IgD-negative memory B cell (primary cell): Measurements from ENCODE around the gene ADRA2B. TPM values are rescaled to one million over a fixed set of nuclear protein-coding genes. Genes with fewer than 3 reads are reported as not detected.
"Not testable (repeated sequence)": the region's sequence is repeated elsewhere in the genome, so short reads cannot be mapped to it uniquely, and the experiment has no call there.

Experiments
- H3K27ac Mint-ChIP-seq, 3 donors: one replicate each; pipeline ENCODE4 v1.8.0; 2020 to 2022; ENCODE audit warnings: mild to moderate bottlenecking in 3 of 3, mixed read lengths in 3 of 3, moderate library complexity in 1 of 3
- H3K27me3 Mint-ChIP-seq: one replicate; pipeline ENCODE4 v1.8.0; 2021; ENCODE audit warnings: mixed read lengths
- H3K36me3 Mint-ChIP-seq: one replicate; pipeline ENCODE4 v1.8.0; 2020; ENCODE audit warnings: mild to moderate bottlenecking, mixed read lengths
- H3K4me1 Mint-ChIP-seq, 3 donors: one replicate each; pipeline ENCODE4 v1.8.0; 2020 to 2022; ENCODE audit warnings: mixed read lengths in 3 of 3, mild to moderate bottlenecking in 1 of 3
- H3K4me3 Mint-ChIP-seq, 4 donors: one replicate each; pipeline ENCODE4 v1.8.0; 2020 to 2022; ENCODE audit warnings: mild to moderate bottlenecking in 4 of 4, mixed read lengths in 4 of 4, moderate library complexity in 3 of 4
- H3K9me3 Mint-ChIP-seq, 3 donors: one replicate each; pipeline ENCODE4 v1.8.0; 2020 to 2021; ENCODE audit warnings: mixed read lengths in 3 of 3, mild to moderate bottlenecking in 1 of 3
- polyA plus RNA-seq: library from polyadenylated mRNA; unstranded; fragments of 300-500 nt; fragmentation: Illumina TruSeq; gene quantifications from one replicate; pipeline ENCODE4 v1.2.3, GENCODE V29; 2021

ADRA2B gene
- polyA plus RNA-seq, 1 donor from 2014 or later = not detected

- H3K4me1 Mint-ChIP-seq, H3K9me3 Mint-ChIP-seq, H3K27me3 Mint-ChIP-seq, H3K27ac Mint-ChIP-seq, H3K36me3 Mint-ChIP-seq, H3K4me3 Mint-ChIP-seq: not testable (repeated sequence)
Measured at GRCh38 chr2:96063116-96063899, 53.1 kb downstream of the ADRA2B start.

Other genes with a start within 250 kb of the ADRA2B start
- 15.6 TPM for gene ANKRD36C, start 124.7 kb downstream of the ADRA2B start, polyA plus RNA-seq
- 8.6 TPM for gene GPAT2, start 81.7 kb downstream of the ADRA2B start, polyA plus RNA-seq
- gene ASTL, start 21.9 kb upstream of the ADRA2B start, polyA plus RNA-seq = not detected
- 55.6 TPM for gene DUSP2, start 28.9 kb upstream of the ADRA2B start, polyA plus RNA-seq
- gene STARD7, start 92.3 kb upstream of the ADRA2B start, polyA plus RNA-seq = 193 TPM
- gene TMEM127, start 149.4 kb upstream of the ADRA2B start, polyA plus RNA-seq = 41.7 TPM
- gene CIAO1, start 149.7 kb upstream of the ADRA2B start, polyA plus RNA-seq = 83.5 TPM
- gene SNRNP200, start 189.0 kb upstream of the ADRA2B start, polyA plus RNA-seq = 79.3 TPM
- 4.4 TPM for gene ITPRIPL1, start 208.7 kb upstream of the ADRA2B start, polyA plus RNA-seq
- 1.5 TPM for gene NCAPH, start 219.2 kb upstream of the ADRA2B start, polyA plus RNA-seq